Activated naive CD4-positive, alpha-beta T cell treated with anti-CD3 and anti-CD28 coated beads, Interleukin-2, amount 50 U/mL, for 24 hours (primary cell): ENCODE data around the gene GTF3C1.
"Not testable (repeated sequence)": the region's sequence is repeated elsewhere in the genome, so short reads cannot be mapped to it uniquely, and the experiment has no call there.

ENCODE experiments used
- H3K27ac Mint-ChIP-seq: one replicate; pipeline ENCODE4 v1.8.0; 2021; ENCODE audit warnings: mild to moderate bottlenecking, mixed read lengths
- H3K27me3 Mint-ChIP-seq: one replicate; pipeline ENCODE4 v1.8.0; 2021; ENCODE audit warnings: mixed read lengths
- H3K36me3 Mint-ChIP-seq: one replicate; pipeline ENCODE4 v1.8.0; 2021; ENCODE audit warnings: mixed read lengths
- H3K4me1 Mint-ChIP-seq: one replicate; pipeline ENCODE4 v1.8.0; 2021; ENCODE audit warnings: mixed read lengths
- H3K4me3 Mint-ChIP-seq: one replicate; pipeline ENCODE4 v1.8.0; 2021; ENCODE audit warnings: mild to moderate bottlenecking, mixed read lengths
- H3K9me3 Mint-ChIP-seq: one replicate; pipeline ENCODE4 v1.8.0; 2021; ENCODE audit warnings: mixed read lengths

GTF3C1 gene

GRCh38 chr16:27460663-27461482 lies 88.8 kb downstream of the GTF3C1 start:
- Mint-ChIP-seq H3K27ac (no peak overlapping the region), H3K27me3 (no peaks in the 10 kb centered on the region), H3K36me3 (peaks cover 3% of the 10 kb centered on the region), H3K4me1 (peaks cover 49% of the 10 kb centered on the region), H3K9me3 (no peaks in the 10 kb centered on the region), H3K4me3 (no peak overlapping the region)

DNA sequence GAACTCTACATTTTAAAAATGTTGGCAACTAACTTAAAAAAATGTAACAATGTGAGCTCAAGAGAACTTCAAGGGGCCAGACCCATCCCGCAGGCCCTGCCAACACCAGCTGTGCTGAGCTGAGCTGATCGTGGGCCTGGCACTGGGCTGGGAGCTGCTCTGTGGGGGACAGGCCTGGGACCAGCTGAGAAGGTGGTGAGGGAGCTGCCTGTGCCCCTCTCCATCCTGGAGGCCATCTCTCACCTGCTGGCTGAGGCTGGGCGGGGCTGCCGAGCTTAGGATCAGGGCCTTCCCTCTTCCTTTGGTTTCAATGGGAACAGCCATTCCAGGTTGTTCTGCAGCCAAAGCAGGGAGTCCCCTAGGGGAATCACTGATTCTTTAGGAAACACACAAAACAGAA lies 89.5 kb downstream of the GTF3C1 start:
- Mint-ChIP-seq H3K36me3 (peaks cover 2% of the 10 kb centered on the region), H3K27me3 (no peaks in the 10 kb centered on the region), H3K9me3 (no peaks in the 10 kb centered on the region), H3K27ac (no peak overlapping the region), H3K4me1 (peaks cover 54% of the 10 kb centered on the region), H3K4me3 (no peak overlapping the region)

- Mint-ChIP-seq H3K9me3 (no peaks in the 10 kb centered on the region), H3K27me3 (no peaks in the 10 kb centered on the region), H3K4me1 (peaks cover 57% of the 10 kb centered on the region), H3K36me3 (no peaks in the 10 kb centered on the region), H3K4me3 (no peak overlapping the region), H3K27ac (peak overlapping the region; percentile 3)
These were observed 90.6 kb downstream of the GTF3C1 start for GRCh38 chr16:27458987-27459688.

DNA sequence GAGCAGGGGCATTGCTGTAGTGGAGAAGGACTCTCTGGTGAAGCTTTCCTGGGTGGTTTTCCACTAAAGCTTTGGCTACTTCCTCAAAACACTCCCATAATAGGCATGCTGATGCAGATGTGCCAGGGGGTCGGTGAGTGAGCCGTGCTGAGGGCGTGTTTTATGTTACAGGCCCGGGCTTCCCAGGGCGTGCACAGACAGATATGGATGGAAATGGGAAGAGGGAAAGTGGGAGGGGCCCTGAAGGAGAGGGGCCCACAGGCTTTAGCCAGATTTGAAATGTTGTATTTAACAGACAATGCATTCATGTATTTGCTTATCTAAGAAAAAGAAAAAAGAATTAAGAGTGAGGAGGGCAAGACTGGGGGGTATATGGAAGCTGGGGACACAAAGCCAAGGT lies 91.5 kb downstream of the GTF3C1 start:
- no peak overlapping the region for H3K4me3 Mint-ChIP-seq
- peaks cover 54% of the 10 kb centered on the region for H3K4me1 Mint-ChIP-seq
- no peaks in the 10 kb centered on the region for H3K27me3 Mint-ChIP-seq
- H3K36me3 Mint-ChIP-seq: no peaks in the 10 kb centered on the region
- peak overlapping the region; percentile 8 for H3K27ac Mint-ChIP-seq
- no peaks in the 10 kb centered on the region for H3K9me3 Mint-ChIP-seq

- not testable (repeated sequence) for H3K9me3 Mint-ChIP-seq, H3K4me3 Mint-ChIP-seq, H3K27ac Mint-ChIP-seq, H3K36me3 Mint-ChIP-seq, H3K27me3 Mint-ChIP-seq
- peaks cover 56% of the 10 kb centered on the region for H3K4me1 Mint-ChIP-seq
These were observed 92.2 kb downstream of the GTF3C1 start for GRCh38 chr16:27457605-27457900.

- Mint-ChIP-seq H3K9me3 (no peaks in the 10 kb centered on the region), H3K4me1 (peaks cover 61% of the 10 kb centered on the region), H3K4me3 (peak overlapping the region; percentile 13), H3K36me3 (peaks cover 2% of the 10 kb centered on the region), H3K27ac (peak overlapping the region; percentile 73), H3K27me3 (no peaks in the 10 kb centered on the region)
These were observed 94.0 kb downstream of the GTF3C1 start for GRCh38 chr16:27455700-27456099.

DNA sequence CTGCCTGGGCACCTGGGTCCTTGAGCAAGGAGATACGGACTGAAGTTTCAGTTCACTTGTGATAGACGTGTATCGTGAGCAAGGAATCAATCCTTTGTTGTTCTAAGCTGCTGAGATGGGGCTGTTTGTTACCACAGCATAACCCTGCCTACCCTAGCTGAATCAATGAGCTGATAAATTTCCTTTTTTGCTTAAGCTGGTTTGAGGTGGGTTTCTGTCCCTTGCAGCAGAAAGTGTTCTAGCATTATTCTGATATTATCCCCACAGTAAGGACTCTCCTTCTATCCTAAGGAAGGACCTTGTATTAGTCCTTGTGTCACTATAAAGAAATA lies 96.3 kb downstream of the GTF3C1 start:
- Mint-ChIP-seq H3K36me3 (peaks cover 6% of the 10 kb centered on the region), H3K9me3 (no peaks in the 10 kb centered on the region), H3K4me1 (peaks cover 75% of the 10 kb centered on the region), H3K4me3 (no peak overlapping the region), H3K27me3 (no peaks in the 10 kb centered on the region), H3K27ac (peak overlapping the region; percentile 72)

- no peaks in the 10 kb centered on the region for H3K9me3 Mint-ChIP-seq
- peaks cover 10% of the 10 kb centered on the region for H3K36me3 Mint-ChIP-seq
- no peaks in the 10 kb centered on the region for H3K27me3 Mint-ChIP-seq
- peaks cover 81% of the 10 kb centered on the region for H3K4me1 Mint-ChIP-seq
- H3K27ac Mint-ChIP-seq: peak overlapping the region; percentile 91
- H3K4me3 Mint-ChIP-seq: peak overlapping the region; percentile 17
These were observed 96.9 kb downstream of the GTF3C1 start for GRCh38 chr16:27452569-27453493.

DNA sequence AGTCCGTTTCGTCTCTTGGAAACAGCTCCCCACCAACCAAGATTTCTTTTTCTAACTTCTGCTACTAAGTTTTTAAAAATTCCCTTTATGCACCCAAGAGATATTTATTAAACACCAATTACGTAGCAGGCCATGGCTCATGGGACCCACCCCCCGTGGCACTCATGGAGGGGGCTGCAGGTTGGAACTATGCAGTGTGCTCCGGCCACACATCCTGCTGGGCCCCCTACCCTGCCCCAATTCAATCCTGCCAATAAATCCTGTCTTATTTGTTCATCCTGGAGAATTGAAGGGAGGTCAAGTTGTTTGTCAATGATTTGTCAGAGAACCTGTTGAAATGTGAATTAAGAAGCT lies 99.5 kb downstream of the GTF3C1 start:
- Mint-ChIP-seq H3K27ac (peak overlapping the region; percentile 86), H3K27me3 (no peaks in the 10 kb centered on the region), H3K4me1 (peaks cover 85% of the 10 kb centered on the region), H3K9me3 (no peaks in the 10 kb centered on the region), H3K36me3 (peaks cover 22% of the 10 kb centered on the region), H3K4me3 (peak overlapping the region; percentile 66)

- Mint-ChIP-seq H3K4me1 (peaks cover 86% of the 10 kb centered on the region), H3K4me3 (peak overlapping the region; percentile 66), H3K36me3 (peaks cover 28% of the 10 kb centered on the region), H3K9me3 (no peaks in the 10 kb centered on the region), H3K27ac (peak overlapping the region; percentile 86), H3K27me3 (no peaks in the 10 kb centered on the region)
These were observed 100.1 kb downstream of the GTF3C1 start for GRCh38 chr16:27449434-27450195.

DNA sequence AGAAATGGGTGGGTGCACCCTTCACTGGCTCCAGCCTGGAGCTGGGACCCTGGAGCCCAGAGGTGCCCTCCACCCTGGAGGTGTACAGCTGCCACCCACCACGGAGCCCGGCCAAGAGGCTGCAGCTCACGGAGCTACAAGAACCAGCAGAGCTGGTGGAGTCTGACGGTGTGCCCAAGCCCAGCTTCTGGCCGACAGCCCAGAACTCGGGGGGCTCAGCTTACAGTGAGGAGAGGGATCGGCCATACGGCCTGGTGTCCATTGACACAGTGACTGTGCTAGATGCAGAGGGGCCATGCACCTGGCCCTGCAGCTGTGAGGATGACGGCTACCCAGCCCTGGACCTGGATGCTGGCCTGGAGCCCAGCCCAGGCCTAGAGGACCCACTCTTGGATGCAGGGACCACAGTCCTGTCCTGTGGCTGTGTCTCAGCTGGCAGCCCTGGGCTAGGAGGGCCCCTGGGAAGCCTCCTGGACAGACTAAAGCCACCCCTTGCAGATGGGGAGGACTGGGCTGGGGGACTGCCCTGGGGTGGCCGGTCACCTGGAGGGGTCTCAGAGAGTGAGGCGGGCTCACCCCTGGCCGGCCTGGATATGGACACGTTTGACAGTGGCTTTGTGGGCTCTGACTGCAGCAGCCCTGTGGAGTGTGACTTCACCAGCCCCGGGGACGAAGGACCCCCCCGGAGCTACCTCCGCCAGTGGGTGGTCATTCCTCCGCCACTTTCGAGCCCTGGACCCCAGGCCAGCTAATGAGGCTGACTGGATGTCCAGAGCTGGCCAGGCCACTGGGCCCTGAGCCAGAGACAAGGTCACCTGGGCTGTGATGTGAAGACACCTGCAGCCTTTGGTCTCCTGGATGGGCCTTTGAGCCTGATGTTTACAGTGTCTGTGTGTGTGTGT lies 100.9 kb downstream of the GTF3C1 start:
- peak overlapping the region; percentile 83 for H3K27ac Mint-ChIP-seq
- H3K9me3 Mint-ChIP-seq: no peaks in the 10 kb centered on the region
- H3K4me3 Mint-ChIP-seq: peak overlapping the region; percentile 66
- no peaks in the 10 kb centered on the region for H3K27me3 Mint-ChIP-seq
- peaks cover 31% of the 10 kb centered on the region for H3K36me3 Mint-ChIP-seq
- H3K4me1 Mint-ChIP-seq: peaks cover 86% of the 10 kb centered on the region

GRCh38 chr16:27447301-27447700 lies 102.4 kb downstream of the GTF3C1 start:
- Mint-ChIP-seq H3K27me3 (no peaks in the 10 kb centered on the region), H3K9me3 (no peaks in the 10 kb centered on the region), H3K4me3 (peak overlapping the region; percentile 61), H3K27ac (peak overlapping the region; percentile 55), H3K4me1 (peaks cover 78% of the 10 kb centered on the region), H3K36me3 (peaks cover 41% of the 10 kb centered on the region)

- Mint-ChIP-seq H3K36me3 (peaks cover 39% of the 10 kb centered on the region), H3K27ac (peak overlapping the region; percentile 55), H3K4me1 (peaks cover 72% of the 10 kb centered on the region), H3K4me3 (peak overlapping the region; percentile 61), H3K9me3 (no peaks in the 10 kb centered on the region), H3K27me3 (no peaks in the 10 kb centered on the region)
These were observed 103.0 kb downstream of the GTF3C1 start for GRCh38 chr16:27446721-27447120.

- H3K9me3 Mint-ChIP-seq: no peaks in the 10 kb centered on the region
- H3K27me3 Mint-ChIP-seq: no peaks in the 10 kb centered on the region
- peak overlapping the region; percentile 36 for H3K4me3 Mint-ChIP-seq
- peaks cover 45% of the 10 kb centered on the region for H3K36me3 Mint-ChIP-seq
- peak overlapping the region; percentile 41 for H3K27ac Mint-ChIP-seq
- peaks cover 62% of the 10 kb centered on the region for H3K4me1 Mint-ChIP-seq
These were observed 104.1 kb downstream of the GTF3C1 start for GRCh38 chr16:27445502-27446175.
